ENCODE results near the gene MBNL3.

GRCh38 chrX:132389480-132389879 lies 99.4 kb downstream of the MBNL3 start:
- TF ChIP-seq, protein P1, sequence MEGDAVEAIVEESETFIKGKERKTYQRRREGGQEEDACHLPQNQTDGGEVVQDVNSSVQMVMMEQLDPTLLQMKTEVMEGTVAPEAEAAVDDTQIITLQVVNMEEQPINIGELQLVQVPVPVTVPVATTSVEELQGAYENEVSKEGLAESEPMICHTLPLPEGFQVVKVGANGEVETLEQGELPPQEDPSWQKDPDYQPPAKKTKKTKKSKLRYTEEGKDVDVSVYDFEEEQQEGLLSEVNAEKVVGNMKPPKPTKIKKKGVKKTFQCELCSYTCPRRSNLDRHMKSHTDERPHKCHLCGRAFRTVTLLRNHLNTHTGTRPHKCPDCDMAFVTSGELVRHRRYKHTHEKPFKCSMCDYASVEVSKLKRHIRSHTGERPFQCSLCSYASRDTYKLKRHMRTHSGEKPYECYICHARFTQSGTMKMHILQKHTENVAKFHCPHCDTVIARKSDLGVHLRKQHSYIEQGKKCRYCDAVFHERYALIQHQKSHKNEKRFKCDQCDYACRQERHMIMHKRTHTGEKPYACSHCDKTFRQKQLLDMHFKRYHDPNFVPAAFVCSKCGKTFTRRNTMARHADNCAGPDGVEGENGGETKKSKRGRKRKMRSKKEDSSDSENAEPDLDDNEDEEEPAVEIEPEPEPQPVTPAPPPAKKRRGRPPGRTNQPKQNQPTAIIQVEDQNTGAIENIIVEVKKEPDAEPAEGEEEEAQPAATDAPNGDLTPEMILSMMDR (IDR thresholded peaks at IDR 0.05) = no peak
- TF ChIP-seq POLR2AphosphoS5 (IDR thresholded peaks at IDR 0.05; ENCODE audit: low read depth, low read length) = no peak
